GM21825 (cell line): ENCODE results near the gene ANKRD61.
"Not testable (repeated sequence)": the region's sequence is repeated elsewhere in the genome, so short reads cannot be mapped to it uniquely, and the experiment has no call there.

Experiments
- ATAC-seq: cut with Tn5 transposase; IDR thresholded peaks from one replicate; pipeline ENCODE4 v1.9.1; 2021; ENCODE audit warnings: mild to moderate bottlenecking, moderate library complexity; ENCODE audit not compliant: unreplicated experiment

ANKRD61 gene

GRCh38 chr7:6028563-6028962 is 2.6 kb upstream of the ANKRD61 start:
- ATAC-seq, result no peak

DNA sequence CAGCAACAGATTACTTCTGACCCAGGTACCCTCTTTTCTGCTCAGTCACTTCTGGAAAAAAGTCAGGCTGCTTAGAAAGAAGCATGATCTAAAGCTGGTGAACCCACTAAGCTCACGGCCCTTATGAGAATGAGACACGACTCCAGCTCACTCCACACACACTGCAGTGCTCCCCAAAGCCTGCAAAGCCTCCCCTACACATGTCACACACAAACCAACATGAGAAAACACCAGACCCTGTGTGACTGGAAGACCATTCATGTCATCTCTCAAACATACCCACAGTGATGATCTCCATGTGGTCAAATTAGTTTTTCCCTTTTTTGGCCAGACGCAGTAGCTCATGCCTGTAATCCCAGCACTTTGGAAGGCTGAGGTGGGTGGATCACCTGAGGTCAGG is 391 bp downstream of the ANKRD61 start:
- ATAC-seq, result no peak

DNA sequence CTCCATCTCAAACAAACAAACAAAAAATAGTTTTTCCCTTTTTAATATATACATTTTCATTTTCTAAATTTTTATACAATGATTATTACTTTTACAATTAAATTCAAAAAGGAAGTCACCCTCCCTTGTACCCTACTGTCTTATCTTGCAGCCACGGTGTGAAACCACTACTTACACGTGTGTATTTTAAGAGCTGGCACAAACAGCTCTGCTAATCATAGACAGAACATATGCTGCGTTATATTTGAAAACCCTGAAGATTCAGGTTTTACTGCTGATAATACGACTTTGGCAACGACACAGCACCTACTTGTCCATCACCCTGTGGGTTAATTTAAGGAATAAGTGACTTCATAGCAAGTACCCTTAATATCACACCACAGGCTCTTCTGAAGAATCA is 991 bp downstream of the ANKRD61 start:
- no peak for ATAC-seq

DNA sequence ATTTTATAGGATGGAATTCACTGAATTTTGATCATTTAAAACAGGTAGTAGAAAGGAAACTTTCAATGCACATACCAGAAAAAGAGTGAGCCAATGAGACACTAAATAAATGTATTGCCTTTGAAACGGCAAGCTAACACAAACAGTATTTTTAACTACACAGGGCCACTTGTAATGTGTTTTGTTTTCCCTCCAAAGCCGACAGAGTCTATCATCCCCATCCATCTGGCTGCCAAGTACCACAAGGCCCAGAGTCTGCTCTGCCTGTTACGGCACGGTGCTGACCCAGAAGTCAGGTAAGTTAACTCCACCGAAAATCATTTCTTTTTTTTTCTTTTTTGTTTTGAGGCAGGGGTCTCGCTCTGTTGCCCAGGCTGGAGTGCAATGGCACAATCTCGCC is 1.5 kb downstream of the ANKRD61 start:
- no peak for ATAC-seq

GRCh38 chr7:6035165-6035564 is 4.0 kb downstream of the ANKRD61 start:
- ATAC-seq, result no peak

GRCh38 chr7:6035686-6036085 is 4.5 kb downstream of the ANKRD61 start:
- no peak for ATAC-seq

DNA sequence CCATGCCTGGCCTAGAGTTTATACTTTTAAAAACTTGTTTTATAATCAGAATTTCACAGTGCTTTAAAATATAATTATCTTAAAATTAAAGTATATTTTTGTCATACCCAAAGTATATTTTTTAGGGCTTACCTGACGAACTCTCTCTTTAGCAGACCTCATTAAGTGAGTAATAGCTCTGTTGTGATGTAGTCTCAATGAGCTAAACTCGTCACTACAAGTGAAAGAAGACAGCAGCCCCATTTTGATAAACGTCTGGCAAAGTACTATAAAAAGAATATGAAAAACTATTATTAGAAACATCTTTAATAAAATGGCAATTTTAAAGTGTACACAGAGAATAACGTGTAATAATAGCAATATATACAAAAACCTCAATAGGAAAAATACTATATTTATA is 18.6 kb downstream of the ANKRD61 start:
- ATAC-seq, result no peak

DNA sequence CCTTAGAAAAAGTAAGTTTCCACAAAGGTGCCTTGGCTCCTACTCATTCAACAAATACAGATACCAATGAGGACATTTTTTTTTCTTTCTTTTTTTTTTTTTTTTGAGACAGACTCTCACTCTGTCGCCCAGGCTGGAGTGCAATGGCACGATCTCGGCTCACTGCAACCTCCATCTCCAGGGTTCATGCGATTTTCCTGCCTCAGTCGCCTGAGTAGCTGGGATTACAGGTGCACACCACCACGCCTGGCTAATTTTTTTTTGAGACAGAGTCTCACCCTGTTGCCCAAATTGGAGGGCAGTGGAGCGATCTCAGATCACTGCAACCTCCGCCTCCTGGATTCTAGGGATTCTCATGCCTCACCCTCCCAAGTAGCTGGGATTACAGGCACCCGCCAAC is 20.0 kb downstream of the ANKRD61 start:
- not testable (repeated sequence) for ATAC-seq

GRCh38 chr7:6056616-6057015 is 25.4 kb downstream of the ANKRD61 start:
- no peak for ATAC-seq

DNA sequence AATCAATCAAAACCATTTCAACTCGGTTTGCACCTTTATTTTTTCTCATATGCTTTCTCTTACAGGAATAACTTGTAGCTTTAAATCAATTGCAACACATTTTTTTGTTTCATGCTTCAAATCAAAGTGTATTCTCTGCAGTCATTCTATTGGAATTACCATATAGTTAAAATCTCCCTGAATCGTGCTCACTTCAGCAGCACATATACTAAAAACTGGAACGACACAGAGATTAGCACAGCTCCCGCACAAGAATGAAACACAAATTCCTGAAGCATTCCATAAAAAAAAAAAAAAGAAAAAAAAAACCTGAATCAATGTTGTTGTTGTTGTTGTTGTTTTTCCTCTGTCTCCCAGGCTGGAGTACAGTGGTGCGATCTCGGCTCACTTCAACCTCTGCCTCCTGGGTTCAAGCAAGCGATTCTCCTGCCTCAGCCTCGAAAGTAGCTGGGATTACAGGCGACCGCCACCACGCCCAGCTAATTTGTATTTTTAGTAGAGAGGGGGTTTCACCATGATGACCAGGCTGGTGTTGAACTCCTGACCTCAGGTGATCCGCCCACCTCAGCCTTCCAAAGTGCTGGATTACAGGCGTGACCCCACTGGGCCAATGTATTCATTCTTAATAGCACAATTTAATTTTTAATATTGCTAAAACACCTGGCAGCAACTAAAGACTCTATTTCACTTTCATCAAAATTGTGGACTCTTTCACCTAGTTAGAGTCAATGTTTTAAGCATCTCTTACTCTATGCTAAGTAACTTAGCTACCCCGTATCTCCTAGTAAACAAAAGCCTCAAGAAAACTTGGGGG is 26.3 kb downstream of the ANKRD61 start:
- ATAC-seq, result no peak

- not testable (repeated sequence) for ATAC-seq
Observed at GRCh38 chr7:6059941-6060340, 28.8 kb downstream of the ANKRD61 start.

- peak; percentile 76 for ATAC-seq
Observed at GRCh38 chr7:6071406-6071805, 40.2 kb downstream of the ANKRD61 start.

GRCh38 chr7:6074612-6075380 is 43.6 kb downstream of the ANKRD61 start:
- no peak for ATAC-seq

DNA sequence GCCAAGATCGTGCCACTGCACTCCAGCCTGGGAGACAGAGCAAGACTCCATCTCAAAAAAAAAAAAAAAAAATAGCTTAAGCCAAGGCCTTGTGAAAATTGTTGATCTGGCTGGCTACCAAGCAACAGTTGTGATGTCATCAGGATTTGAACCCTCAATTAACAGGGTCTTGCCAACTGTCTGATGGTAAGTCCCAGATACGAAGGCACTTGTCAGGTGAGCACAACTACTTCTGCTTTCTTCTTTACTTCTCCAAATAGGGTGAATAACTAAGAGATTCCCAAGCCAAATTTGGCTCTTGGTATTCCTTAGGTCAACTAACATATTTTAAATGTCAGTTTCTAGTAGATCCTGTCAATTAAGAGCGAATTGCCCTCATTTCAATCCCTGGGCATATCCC is 47.4 kb downstream of the ANKRD61 start:
- no peak for ATAC-seq

GRCh38 chr7:6083047-6083446 is 51.9 kb downstream of the ANKRD61 start:
- ATAC-seq, result not testable (repeated sequence)
